ENCODE data around the gene ZNF75A.

GRCh38 chr16:3355589-3355988, 50.3 kb downstream of the ZNF75A start, which contains the start of gene OR2C1:
- TF ChIP-seq EZH2 (IDR thresholded peaks at IDR 0.05) (no peak), CTCF (IDR thresholded peaks at IDR 0.05) (no peak)

Data from neural progenitor cell (in vitro differentiated cells).